ENCODE results near the gene IL32. TPM values are rescaled to one million over a fixed set of nuclear protein-coding genes. Genes with fewer than 3 reads are reported as not detected.

The IL32 gene
- polyA plus RNA-seq, 4 donors = 127 to 1,061 (median 507) TPM

- Histone ChIP-seq H3K4me3 (ENCODE audit: low read depth in 1 of 3, low read length in 3 of 3) (peak within 1 kb of the TSS; percentile 60 to 99 (median 86)), H3K27ac (ENCODE audit: low read depth in 1 of 3, low read length in 2 of 3) (peak within 1 kb of the TSS in 2 of 3 donors; percentile 8 to 72), H3K27me3 (ENCODE audit: control insufficient read depth in 3 of 3, insufficient read depth in 3 of 3, low read length in 3 of 3) (no peaks in the 10 kb centered on the region), H3K36me3 (ENCODE audit: control insufficient read depth in 3 of 3, insufficient read depth in 2 of 3, low read depth in 1 of 3, low read length in 3 of 3) (peaks cover 0 to 34% (median 0%) of the 10 kb centered on the region in 3 donors), H3K9me3 (ENCODE audit: control insufficient read depth in 2 of 2, insufficient read depth in 1 of 2, low read depth in 1 of 2, low read length in 1 of 2) (no peaks in the 10 kb centered on the region), H3K4me1 (ENCODE audit: control insufficient read depth in 3 of 3, insufficient read depth in 2 of 3, low read depth in 1 of 3, low read length in 2 of 3) (peaks cover 0 to 21% (median 0%) of the 10 kb centered on the region in 3 donors)
- FAIRE-seq (no peak), DNase-seq (peak; percentile 90)
- 9 to 18% (median 16%) methylated on average over 21 to 23 of the region's 23 CpGs for WGBS, 3 donors
Observed at GRCh38 chr16:3112058-3112880, 46.8 kb downstream of the IL32 start, which contains the start of gene ZNF205. ZNF205 (plus strand) TSS chr16:3112586; CDS start chr16:3113431, 845 bp downstream.

- no peaks in the 10 kb centered on the region for H3K27me3 ChIP-seq (ENCODE audit: control insufficient read depth in 3 of 3, insufficient read depth in 3 of 3, low read length in 3 of 3)
- no peak for DNase-seq
- H3K36me3 ChIP-seq (ENCODE audit: control insufficient read depth in 3 of 3, insufficient read depth in 2 of 3, low read depth in 1 of 3, low read length in 3 of 3) = peaks cover 0 to 41% (median 0%) of the 10 kb centered on the region in 3 donors
- WGBS, 3 donors = 13 to 24% (median 23%) methylated on average over 19 of the region's 19 CpGs
- H3K27ac ChIP-seq (ENCODE audit: low read depth in 1 of 3, low read length in 2 of 3) = peak overlapping the region in 2 of 3 donors; percentile 8 to 72
- no peaks in the 10 kb centered on the region for H3K9me3 ChIP-seq (ENCODE audit: control insufficient read depth in 2 of 2, insufficient read depth in 1 of 2, low read depth in 1 of 2, low read length in 1 of 2)
- peaks cover 0 to 21% (median 0%) of the 10 kb centered on the region in 3 donors for H3K4me1 ChIP-seq (ENCODE audit: control insufficient read depth in 3 of 3, insufficient read depth in 2 of 3, low read depth in 1 of 3, low read length in 2 of 3)
- H3K4me3 ChIP-seq (ENCODE audit: low read depth in 1 of 3, low read length in 3 of 3) = peak overlapping the region; percentile 60 to 99 (median 86)
- no peak for FAIRE-seq
Observed at GRCh38 chr16:3112881-3113574, 47.6 kb downstream of the IL32 start.

GRCh38 chr16:3113765-3114479, 48.5 kb downstream of the IL32 start:
- no peaks in the 10 kb centered on the region for H3K9me3 ChIP-seq (ENCODE audit: control insufficient read depth in 2 of 2, insufficient read depth in 1 of 2, low read depth in 1 of 2, low read length in 1 of 2)
- peaks cover 0 to 50% (median 0%) of the 10 kb centered on the region in 3 donors for H3K36me3 ChIP-seq (ENCODE audit: control insufficient read depth in 3 of 3, insufficient read depth in 2 of 3, low read depth in 1 of 3, low read length in 3 of 3)
- peak overlapping the region in 2 of 3 donors; percentile 86 to 99 for H3K4me3 ChIP-seq (ENCODE audit: low read depth in 1 of 3, low read length in 3 of 3)
- FAIRE-seq (no peak), DNase-seq (no peak)
- 40 to 59% (median 51%) methylated on average over 17 of the region's 17 CpGs for WGBS, 3 donors
- H3K27ac ChIP-seq (ENCODE audit: low read depth in 1 of 3, low read length in 2 of 3) = no peak overlapping the region
- H3K4me1 ChIP-seq (ENCODE audit: control insufficient read depth in 3 of 3, insufficient read depth in 2 of 3, low read depth in 1 of 3, low read length in 2 of 3) = peaks cover 0 to 21% (median 0%) of the 10 kb centered on the region in 3 donors
- H3K27me3 ChIP-seq (ENCODE audit: control insufficient read depth in 3 of 3, insufficient read depth in 3 of 3, low read length in 3 of 3) = no peaks in the 10 kb centered on the region

GRCh38 chr16:3115003-3115402, 49.6 kb downstream of the IL32 start:
- Histone ChIP-seq H3K27ac (ENCODE audit: low read depth in 1 of 3, low read length in 2 of 3) (no peak overlapping the region), H3K27me3 (ENCODE audit: control insufficient read depth in 3 of 3, insufficient read depth in 3 of 3, low read length in 3 of 3) (no peaks in the 10 kb centered on the region), H3K4me3 (ENCODE audit: low read depth in 1 of 3, low read length in 3 of 3) (no peak overlapping the region), H3K4me1 (ENCODE audit: control insufficient read depth in 3 of 3, insufficient read depth in 2 of 3, low read depth in 1 of 3, low read length in 2 of 3) (peaks cover 0 to 21% (median 0%) of the 10 kb centered on the region in 3 donors), H3K9me3 (ENCODE audit: control insufficient read depth in 2 of 2, insufficient read depth in 1 of 2, low read depth in 1 of 2, low read length in 1 of 2) (no peaks in the 10 kb centered on the region), H3K36me3 (ENCODE audit: control insufficient read depth in 3 of 3, insufficient read depth in 2 of 3, low read depth in 1 of 3, low read length in 3 of 3) (peaks cover 0 to 61% (median 0%) of the 10 kb centered on the region in 3 donors)
- WGBS, 3 donors = 94 to 96% (median 94%) methylated on average over 12 of the region's 12 CpGs
- DNase-seq (no peak), FAIRE-seq (no peak)

GRCh38 chr16:3115561-3115960, 50.1 kb downstream of the IL32 start:
- DNase-seq (no peak), FAIRE-seq (no peak)
- H3K36me3 ChIP-seq (ENCODE audit: control insufficient read depth in 3 of 3, insufficient read depth in 2 of 3, low read depth in 1 of 3, low read length in 3 of 3) = peaks cover 0 to 66% (median 0%) of the 10 kb centered on the region in 3 donors
- H3K27ac ChIP-seq (ENCODE audit: low read depth in 1 of 3, low read length in 2 of 3) = no peak overlapping the region
- 78 to 85% (median 79%) methylated on average over 13 to 14 of the region's 14 CpGs for WGBS, 3 donors
- no peak overlapping the region for H3K4me3 ChIP-seq (ENCODE audit: low read depth in 1 of 3, low read length in 3 of 3)
- peaks cover 0 to 21% (median 0%) of the 10 kb centered on the region in 3 donors for H3K4me1 ChIP-seq (ENCODE audit: control insufficient read depth in 3 of 3, insufficient read depth in 2 of 3, low read depth in 1 of 3, low read length in 2 of 3)
- no peaks in the 10 kb centered on the region for H3K27me3 ChIP-seq (ENCODE audit: control insufficient read depth in 3 of 3, insufficient read depth in 3 of 3, low read length in 3 of 3)
- H3K9me3 ChIP-seq (ENCODE audit: control insufficient read depth in 2 of 2, insufficient read depth in 1 of 2, low read depth in 1 of 2, low read length in 1 of 2) = no peaks in the 10 kb centered on the region

- DNase-seq (no peak), FAIRE-seq (no peak)
- H3K27me3 ChIP-seq (ENCODE audit: control insufficient read depth in 3 of 3, insufficient read depth in 3 of 3, low read length in 3 of 3) = no peaks in the 10 kb centered on the region
- WGBS, 3 donors = 87 to 91% (median 91%) methylated on average over 16 of the region's 16 CpGs
- no peak overlapping the region for H3K27ac ChIP-seq (ENCODE audit: low read depth in 1 of 3, low read length in 2 of 3)
- peaks cover 0 to 6% (median 0%) of the 10 kb centered on the region in 3 donors for H3K4me1 ChIP-seq (ENCODE audit: control insufficient read depth in 3 of 3, insufficient read depth in 2 of 3, low read depth in 1 of 3, low read length in 2 of 3)
- no peak overlapping the region for H3K4me3 ChIP-seq (ENCODE audit: low read depth in 1 of 3, low read length in 3 of 3)
- peaks cover 0 to 77% (median 0%) of the 10 kb centered on the region in 3 donors for H3K36me3 ChIP-seq (ENCODE audit: control insufficient read depth in 3 of 3, insufficient read depth in 2 of 3, low read depth in 1 of 3, low read length in 3 of 3)
- no peaks in the 10 kb centered on the region for H3K9me3 ChIP-seq (ENCODE audit: control insufficient read depth in 2 of 2, insufficient read depth in 1 of 2, low read depth in 1 of 2, low read length in 1 of 2)
Observed at GRCh38 chr16:3118204-3118790, 52.9 kb downstream of the IL32 start.

GRCh38 chr16:3118846-3119245, 53.4 kb downstream of the IL32 start:
- no peak for FAIRE-seq
- Histone ChIP-seq H3K4me1 (ENCODE audit: control insufficient read depth in 3 of 3, insufficient read depth in 2 of 3, low read depth in 1 of 3, low read length in 2 of 3) (peaks cover 0 to 5% (median 0%) of the 10 kb centered on the region in 3 donors), H3K9me3 (ENCODE audit: control insufficient read depth in 2 of 2, insufficient read depth in 1 of 2, low read depth in 1 of 2, low read length in 1 of 2) (no peaks in the 10 kb centered on the region), H3K27ac (ENCODE audit: low read depth in 1 of 3, low read length in 2 of 3) (no peak overlapping the region), H3K27me3 (ENCODE audit: control insufficient read depth in 3 of 3, insufficient read depth in 3 of 3, low read length in 3 of 3) (no peaks in the 10 kb centered on the region), H3K36me3 (ENCODE audit: control insufficient read depth in 3 of 3, insufficient read depth in 2 of 3, low read depth in 1 of 3, low read length in 3 of 3) (peaks cover 0 to 74% (median 0%) of the 10 kb centered on the region in 3 donors), H3K4me3 (ENCODE audit: low read depth in 1 of 3, low read length in 3 of 3) (no peak overlapping the region)
- no peak for DNase-seq
- 91 to 94% (median 93%) methylated on average over 20 of the region's 20 CpGs for WGBS, 3 donors
